Neural cell (in vitro differentiated cells): ENCODE data around the gene PRR14.

Source experiments
- EZH2 ChIP-seq: fragments of 200-600, 300-800 bp; shearing (Covaris generic), sonication (generic); IDR thresholded peaks from 2 replicates; pipeline ENCODE4 v1.6.1; 2014; ENCODE audit warnings: antibody characterized with exemption, low read length, borderline replicate concordance, mild to moderate bottlenecking; ENCODE audit not compliant: insufficient read depth, poor library complexity, severe bottlenecking
- RAD21 ChIP-seq: fragments of 450-650 bp; conservative IDR thresholded peaks from 2 replicates; pipeline ENCODE4 v1.6.1; 2014; ENCODE audit warnings: antibody characterized with exemption, mild to moderate bottlenecking, moderate library complexity
- REST ChIP-seq: IDR thresholded peaks from 2 replicates; pipeline ENCODE4 v1.6.1; 2012; ENCODE audit warnings: borderline replicate concordance
- TF ChIP-seq, protein P1 (sequence below): fragments of 450-650 bp; IDR thresholded peaks from 2 replicates; pipeline ENCODE4 v1.5.1; 2014; ENCODE audit warnings: antibody characterized with exemption, mild to moderate bottlenecking, moderate library complexity; ENCODE audit not compliant: poor library complexity, severe bottlenecking

- TF ChIP-seq, protein P1, sequence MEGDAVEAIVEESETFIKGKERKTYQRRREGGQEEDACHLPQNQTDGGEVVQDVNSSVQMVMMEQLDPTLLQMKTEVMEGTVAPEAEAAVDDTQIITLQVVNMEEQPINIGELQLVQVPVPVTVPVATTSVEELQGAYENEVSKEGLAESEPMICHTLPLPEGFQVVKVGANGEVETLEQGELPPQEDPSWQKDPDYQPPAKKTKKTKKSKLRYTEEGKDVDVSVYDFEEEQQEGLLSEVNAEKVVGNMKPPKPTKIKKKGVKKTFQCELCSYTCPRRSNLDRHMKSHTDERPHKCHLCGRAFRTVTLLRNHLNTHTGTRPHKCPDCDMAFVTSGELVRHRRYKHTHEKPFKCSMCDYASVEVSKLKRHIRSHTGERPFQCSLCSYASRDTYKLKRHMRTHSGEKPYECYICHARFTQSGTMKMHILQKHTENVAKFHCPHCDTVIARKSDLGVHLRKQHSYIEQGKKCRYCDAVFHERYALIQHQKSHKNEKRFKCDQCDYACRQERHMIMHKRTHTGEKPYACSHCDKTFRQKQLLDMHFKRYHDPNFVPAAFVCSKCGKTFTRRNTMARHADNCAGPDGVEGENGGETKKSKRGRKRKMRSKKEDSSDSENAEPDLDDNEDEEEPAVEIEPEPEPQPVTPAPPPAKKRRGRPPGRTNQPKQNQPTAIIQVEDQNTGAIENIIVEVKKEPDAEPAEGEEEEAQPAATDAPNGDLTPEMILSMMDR, result no peak
- TF ChIP-seq EZH2, result no peak
- no peak for TF ChIP-seq REST
- TF ChIP-seq RAD21, result no peak
These were observed 1.2 kb downstream of the PRR14 start for GRCh38 chr16:30652005-30652296.
